ENCODE measurements around the gene OGT.

GRCh38 chrX:71586929-71587328 lies 54.0 kb downstream of the OGT start:
- TF ChIP-seq POLR2AphosphoS5 (IDR thresholded peaks at IDR 0.05; ENCODE audit: low read depth) (no peak), CTCF (IDR thresholded peaks at IDR 0.05; ENCODE audit: insufficient read depth, low read length) (no peak), REST (IDR thresholded peaks at IDR 0.05; ENCODE audit: insufficient replicate concordance, low read depth) (no peak)

Data from HL-60 (cell line).